KMS-11 (cell line): Measurements from ENCODE around the gene CAV1.
A peak's percentile ranks its signal among the peaks of the same experiment; 100 is the strongest.

ENCODE experiments used
- H2AFZ ChIP-seq: fragments of 200-600 bp; sonication (generic); 2 replicates; pipeline ENCODE4 v1.6.1; 2016; ENCODE audit warnings: antibody characterized with exemption, mixed run types, low read depth
- H3K27ac ChIP-seq: fragments of 200-600 bp; sonication (generic); 2 replicates; pipeline ENCODE4 v1.6.1; 2016; ENCODE audit warnings: mild to moderate bottlenecking, mixed run types
- H3K27me3 ChIP-seq: fragments of 200-600 bp; sonication (generic); 2 replicates; pipeline ENCODE4 v1.6.1; 2017; ENCODE audit warnings: mild to moderate bottlenecking, low read depth, mixed run types, moderate library complexity; ENCODE audit not compliant: insufficient read depth
- H3K36me3 ChIP-seq: fragments of 200-600 bp; sonication (generic); 2 replicates; pipeline ENCODE4 v1.6.1; 2017; ENCODE audit warnings: mild to moderate bottlenecking, mixed run types; ENCODE audit not compliant: insufficient read depth
- H3K4me1 ChIP-seq: fragments of 200-600 bp; sonication (generic); 2 replicates; pipeline ENCODE4 v1.6.1; 2016; ENCODE audit warnings: mild to moderate bottlenecking, low read depth, mixed run types; ENCODE audit not compliant: poor library complexity, severe bottlenecking
- H3K4me2 ChIP-seq: fragments of 200-600 bp; sonication (generic); 2 replicates; pipeline ENCODE4 v1.7.0; 2016; ENCODE audit warnings: mild to moderate bottlenecking, mixed run types
- H3K4me3 ChIP-seq: fragments of 200-600 bp; sonication (generic); IDR thresholded peaks from 2 replicates; pipeline ENCODE4 v1.6.1; 2017; ENCODE audit warnings: low read depth, low read length, mixed read lengths; ENCODE audit not compliant: insufficient read depth
- H3K79me2 ChIP-seq: fragments of 200-600 bp; sonication (generic); 2 replicates; pipeline ENCODE4 v1.6.1; 2016; ENCODE audit warnings: low read depth, mixed run types; ENCODE audit not compliant: insufficient read depth
- H3K9ac ChIP-seq: fragments of 200-600 bp; sonication (generic); 2 replicates; pipeline ENCODE4 v1.6.1; 2016; ENCODE audit warnings: mild to moderate bottlenecking, mixed run types
- H4K20me1 ChIP-seq: fragments of 200-600 bp; sonication (generic); 2 replicates; pipeline ENCODE4 v1.6.1; 2016; ENCODE audit warnings: mild to moderate bottlenecking, mixed run types; ENCODE audit not compliant: insufficient read depth
- TF ChIP-seq, protein P1 (sequence below): fragments of 200-600 bp; sonication (generic); conservative IDR thresholded peaks from 2 replicates; pipeline ENCODE4 v1.6.1; 2017; ENCODE audit warnings: low read depth, mild to moderate bottlenecking, antibody characterized with exemption, low read length, moderate library complexity, mixed read lengths

CAV1 gene

DNA sequence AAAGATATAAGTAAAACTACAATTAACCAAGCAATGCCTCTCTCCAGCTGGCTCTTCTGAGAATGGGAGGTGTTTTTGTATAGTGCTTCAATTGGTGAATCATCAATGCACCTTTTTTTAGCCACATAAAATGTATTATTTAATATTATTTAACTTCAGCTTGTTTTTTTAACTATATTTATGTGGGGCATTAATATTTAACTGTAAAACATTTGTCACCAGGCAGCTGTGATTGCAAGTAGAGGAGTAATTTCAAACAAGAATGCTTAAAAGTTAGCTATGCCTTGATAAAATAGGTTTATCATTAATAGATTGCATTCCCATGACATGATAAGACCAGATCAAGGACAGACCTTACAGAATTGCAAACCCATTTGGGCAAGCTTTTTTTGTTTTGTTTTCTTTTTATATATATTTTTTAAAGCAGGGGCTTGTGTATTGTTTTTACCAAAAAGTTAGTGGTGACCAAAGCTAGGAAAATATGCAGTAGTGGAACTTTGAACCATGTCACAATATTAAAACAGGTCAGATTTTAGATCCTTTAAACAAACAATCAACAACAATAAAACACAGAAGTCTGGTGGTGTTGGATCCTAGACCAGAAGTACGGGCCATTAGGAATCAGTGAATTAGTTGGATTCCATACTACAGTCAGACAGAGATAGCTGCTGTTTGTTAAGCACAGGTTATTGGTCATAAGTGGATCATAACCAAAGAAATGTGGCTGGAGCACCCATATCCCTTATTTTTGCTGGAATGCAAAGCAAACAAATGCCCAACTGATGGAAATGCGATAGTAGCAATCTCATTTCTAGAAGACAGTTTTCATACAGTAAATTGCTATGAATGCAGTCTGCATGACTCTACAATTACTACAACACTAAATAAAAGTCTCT lies 22.4 kb upstream of the CAV1 start:
- Histone ChIP-seq H3K4me1 (peaks cover 55% of the 10 kb centered on the region), H3K36me3 (peaks cover 5% of the 10 kb centered on the region; the same call in 1 of the 2 replicates), H3K4me3 (no peak overlapping the region), H3K27ac (peak overlapping the region; percentile 61), H4K20me1 (no peaks in the 10 kb centered on the region), H3K4me2 (peak overlapping the region; percentile 88), H2AFZ (no peak overlapping the region), H3K79me2 (peaks cover 10% of the 10 kb centered on the region; the same call in 1 of the 2 replicates), H3K27me3 (no peaks in the 10 kb centered on the region), H3K9ac (peak overlapping the region; percentile 67)
- TF ChIP-seq, protein P1, sequence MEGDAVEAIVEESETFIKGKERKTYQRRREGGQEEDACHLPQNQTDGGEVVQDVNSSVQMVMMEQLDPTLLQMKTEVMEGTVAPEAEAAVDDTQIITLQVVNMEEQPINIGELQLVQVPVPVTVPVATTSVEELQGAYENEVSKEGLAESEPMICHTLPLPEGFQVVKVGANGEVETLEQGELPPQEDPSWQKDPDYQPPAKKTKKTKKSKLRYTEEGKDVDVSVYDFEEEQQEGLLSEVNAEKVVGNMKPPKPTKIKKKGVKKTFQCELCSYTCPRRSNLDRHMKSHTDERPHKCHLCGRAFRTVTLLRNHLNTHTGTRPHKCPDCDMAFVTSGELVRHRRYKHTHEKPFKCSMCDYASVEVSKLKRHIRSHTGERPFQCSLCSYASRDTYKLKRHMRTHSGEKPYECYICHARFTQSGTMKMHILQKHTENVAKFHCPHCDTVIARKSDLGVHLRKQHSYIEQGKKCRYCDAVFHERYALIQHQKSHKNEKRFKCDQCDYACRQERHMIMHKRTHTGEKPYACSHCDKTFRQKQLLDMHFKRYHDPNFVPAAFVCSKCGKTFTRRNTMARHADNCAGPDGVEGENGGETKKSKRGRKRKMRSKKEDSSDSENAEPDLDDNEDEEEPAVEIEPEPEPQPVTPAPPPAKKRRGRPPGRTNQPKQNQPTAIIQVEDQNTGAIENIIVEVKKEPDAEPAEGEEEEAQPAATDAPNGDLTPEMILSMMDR, result no peak

DNA sequence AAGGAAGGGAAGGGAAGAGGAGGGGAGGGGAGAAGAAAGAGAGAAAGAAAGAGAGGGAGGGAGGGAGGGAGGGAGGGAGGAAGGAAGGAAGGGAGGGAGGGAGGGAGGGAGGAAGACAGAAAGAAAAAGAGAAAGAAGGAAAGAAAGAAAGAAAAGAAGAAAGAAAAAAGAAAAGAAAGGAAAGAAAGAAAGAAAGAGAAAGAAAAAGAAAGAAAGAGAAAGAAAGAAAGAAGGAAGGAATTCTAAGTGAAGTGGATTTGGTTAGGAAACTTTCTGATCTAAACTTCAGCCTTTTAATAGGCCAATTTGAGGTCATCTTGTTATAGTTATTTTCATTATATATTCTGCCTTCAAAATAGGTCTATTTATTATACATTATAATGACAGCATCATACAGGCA lies 21.0 kb upstream of the CAV1 start:
- TF ChIP-seq, protein P1, result no peak
- Histone ChIP-seq H2AFZ (no peak overlapping the region), H3K36me3 (peaks cover 5% of the 10 kb centered on the region; the same call in 1 of the 2 replicates), H4K20me1 (no peaks in the 10 kb centered on the region), H3K4me2 (peak overlapping the region; percentile 88), H3K4me3 (no peak overlapping the region), H3K27ac (no peak overlapping the region), H3K4me1 (peaks cover 55% of the 10 kb centered on the region), H3K27me3 (no peaks in the 10 kb centered on the region), H3K79me2 (peaks cover 10% of the 10 kb centered on the region; the same call in 1 of the 2 replicates), H3K9ac (no peak overlapping the region)

DNA sequence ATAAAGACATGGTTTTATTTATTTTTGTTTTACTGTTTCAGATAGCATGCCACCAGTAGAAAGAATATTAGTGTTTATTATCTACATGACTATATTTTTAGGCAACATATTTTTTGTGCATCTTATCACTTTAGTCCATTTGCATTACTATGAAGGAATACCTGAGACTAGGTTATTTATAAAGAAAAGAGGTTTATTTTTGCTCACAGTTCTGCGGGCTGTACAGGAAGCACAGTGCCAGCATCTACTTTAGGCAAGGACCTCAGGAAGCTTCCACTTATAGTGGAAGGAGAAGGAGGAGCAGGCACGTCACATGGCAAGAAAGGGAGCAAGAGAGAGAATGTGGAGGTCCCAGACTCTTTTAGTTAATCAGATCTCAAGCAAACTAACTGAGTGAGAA lies 19.6 kb upstream of the CAV1 start:
- no peaks in the 10 kb centered on the region for H3K27me3 ChIP-seq
- H3K36me3 ChIP-seq, result peaks cover 5% of the 10 kb centered on the region; the same call in 1 of the 2 replicates
- H4K20me1 ChIP-seq, result no peaks in the 10 kb centered on the region
- H2AFZ ChIP-seq, result no peak overlapping the region
- peaks cover 54% of the 10 kb centered on the region for H3K4me1 ChIP-seq
- H3K4me2 ChIP-seq, result no peak overlapping the region
- no peak overlapping the region for H3K27ac ChIP-seq
- TF ChIP-seq, protein P1, result no peak
- H3K79me2 ChIP-seq, result peaks cover 10% of the 10 kb centered on the region; the same call in 1 of the 2 replicates
- H3K9ac ChIP-seq, result no peak overlapping the region
- H3K4me3 ChIP-seq, result no peak overlapping the region

DNA sequence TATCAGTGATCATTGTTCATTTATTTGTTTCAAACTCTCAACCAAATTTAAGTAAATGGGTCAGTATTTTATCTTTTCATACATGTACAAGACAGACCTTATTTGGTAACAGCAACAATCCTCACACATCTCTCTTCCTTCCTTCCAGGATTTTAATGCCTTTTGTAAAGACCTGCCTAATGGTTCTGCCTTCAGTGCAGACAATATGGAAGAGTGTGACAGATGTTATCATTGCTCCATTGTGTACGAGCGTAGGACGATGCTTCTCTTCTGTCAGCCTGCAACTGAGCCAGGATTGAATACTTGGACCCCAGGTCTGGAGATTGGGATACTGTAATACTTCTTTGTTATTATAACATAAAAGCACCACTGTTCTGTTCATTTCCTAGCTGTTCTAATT lies 19.0 kb upstream of the CAV1 start:
- TF ChIP-seq, protein P1, result no peak
- Histone ChIP-seq H3K4me1 (peaks cover 57% of the 10 kb centered on the region), H3K4me3 (no peak overlapping the region), H3K4me2 (no peak overlapping the region), H3K36me3 (peaks cover 5% of the 10 kb centered on the region; the same call in 1 of the 2 replicates), H3K9ac (no peak overlapping the region), H3K27ac (no peak overlapping the region), H3K27me3 (no peaks in the 10 kb centered on the region), H4K20me1 (no peaks in the 10 kb centered on the region), H2AFZ (no peak overlapping the region), H3K79me2 (peaks cover 10% of the 10 kb centered on the region; the same call in 1 of the 2 replicates)
